NCI-H1105 (cell line): Measurements from ENCODE around the gene CCDC33.

Source experiments
- DNase-seq: peaks from one replicate; lab custom pipeline; 2025; lab: John Stamatoyannopoulos, UW

CCDC33 gene

GRCh38 chr15:74259292-74259648, 23.1 kb downstream of the CCDC33 start:
- no peak for DNase-seq

GRCh38 chr15:74259821-74260607, 23.9 kb downstream of the CCDC33 start:
- DNase-seq = no peak

- DNase-seq = no peak
These were observed 24.9 kb downstream of the CCDC33 start for GRCh38 chr15:74261041-74261440.

DNA sequence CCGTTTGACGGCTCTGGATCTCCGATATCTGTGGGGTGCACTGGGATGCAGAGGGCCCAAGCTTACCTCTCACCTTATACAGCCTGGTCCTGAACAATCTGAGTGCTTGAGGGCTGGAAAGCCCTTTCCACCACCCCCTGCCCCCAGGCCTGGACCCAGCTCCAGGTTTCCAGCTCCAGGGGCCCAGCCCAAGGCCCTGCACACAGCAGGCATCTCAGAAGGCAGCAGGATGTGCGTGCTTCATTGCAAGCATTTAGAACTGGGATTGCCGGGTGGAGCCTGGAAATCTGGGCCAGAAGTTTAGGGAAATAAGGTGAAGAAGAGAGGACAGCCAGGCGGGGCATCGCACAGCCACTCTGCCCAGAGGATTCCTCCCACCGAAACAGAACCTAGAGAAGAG, 25.6 kb downstream of the CCDC33 start:
- no peak for DNase-seq

DNA sequence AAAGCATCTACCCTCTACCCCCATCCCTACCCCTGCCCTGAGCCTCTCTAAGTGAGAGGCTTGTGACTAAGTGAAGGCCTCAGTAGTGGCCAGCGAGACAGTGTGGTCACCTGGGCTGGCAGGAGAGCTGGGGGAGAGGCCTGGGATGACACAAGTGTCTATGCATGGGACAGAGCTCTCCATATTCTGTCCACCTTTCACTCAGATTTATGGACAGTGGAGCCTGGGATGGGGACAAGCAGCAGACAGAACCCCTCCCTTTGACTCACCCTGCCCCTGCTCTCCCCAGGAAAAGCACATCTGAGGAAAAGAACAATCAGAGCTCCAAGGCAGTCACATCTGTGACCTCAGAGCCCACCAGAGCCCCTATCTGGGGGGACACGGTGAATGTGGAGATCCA, 26.0 kb downstream of the CCDC33 start:
- DNase-seq = no peak

GRCh38 chr15:74262625-74263024, 26.5 kb downstream of the CCDC33 start:
- no peak for DNase-seq

GRCh38 chr15:74263466-74263865, 27.3 kb downstream of the CCDC33 start:
- no peak for DNase-seq

DNA sequence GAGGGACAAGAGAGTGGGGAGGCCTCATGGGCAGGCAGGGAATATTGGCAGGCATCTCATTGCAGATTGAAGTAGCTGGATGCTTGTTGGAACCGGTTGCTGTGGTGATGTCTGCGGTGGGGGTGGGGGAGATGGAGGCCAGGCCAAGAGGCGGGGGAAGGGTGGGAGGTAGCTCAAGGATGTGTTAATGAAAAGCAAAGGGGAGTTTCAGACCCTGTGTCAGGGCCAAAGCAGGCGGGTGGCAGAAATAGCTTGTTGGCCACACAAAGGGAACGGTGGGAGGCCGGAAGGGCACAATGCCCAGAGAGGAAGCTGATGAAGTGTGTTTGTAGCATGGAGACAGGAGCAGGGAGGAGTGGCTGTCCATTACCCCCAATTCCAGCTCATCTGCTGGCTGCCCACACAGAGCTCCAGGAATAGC, 28.0 kb downstream of the CCDC33 start:
- no peak for DNase-seq

GRCh38 chr15:74265046-74265639, 29.0 kb downstream of the CCDC33 start:
- no peak for DNase-seq

DNA sequence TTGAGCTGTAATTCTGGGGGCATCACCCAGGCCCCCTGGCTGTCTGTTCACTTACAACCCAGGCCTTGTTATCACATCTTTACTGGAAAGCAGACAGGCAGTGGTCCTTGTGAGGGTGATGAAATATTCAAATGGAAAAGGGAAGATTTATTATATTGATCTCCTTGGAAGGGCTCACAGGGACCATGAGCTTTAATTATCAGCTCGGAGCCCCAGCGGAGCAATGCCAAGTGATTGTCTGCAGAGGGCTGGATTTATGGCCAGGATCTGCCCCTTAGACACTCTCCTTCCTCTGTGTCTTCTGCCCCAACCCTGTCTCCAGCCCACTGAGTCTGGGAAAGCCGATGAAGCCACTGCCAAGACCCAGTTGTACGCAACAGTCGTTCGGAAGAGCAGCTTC, 31.9 kb downstream of the CCDC33 start:
- DNase-seq = no peak

DNA sequence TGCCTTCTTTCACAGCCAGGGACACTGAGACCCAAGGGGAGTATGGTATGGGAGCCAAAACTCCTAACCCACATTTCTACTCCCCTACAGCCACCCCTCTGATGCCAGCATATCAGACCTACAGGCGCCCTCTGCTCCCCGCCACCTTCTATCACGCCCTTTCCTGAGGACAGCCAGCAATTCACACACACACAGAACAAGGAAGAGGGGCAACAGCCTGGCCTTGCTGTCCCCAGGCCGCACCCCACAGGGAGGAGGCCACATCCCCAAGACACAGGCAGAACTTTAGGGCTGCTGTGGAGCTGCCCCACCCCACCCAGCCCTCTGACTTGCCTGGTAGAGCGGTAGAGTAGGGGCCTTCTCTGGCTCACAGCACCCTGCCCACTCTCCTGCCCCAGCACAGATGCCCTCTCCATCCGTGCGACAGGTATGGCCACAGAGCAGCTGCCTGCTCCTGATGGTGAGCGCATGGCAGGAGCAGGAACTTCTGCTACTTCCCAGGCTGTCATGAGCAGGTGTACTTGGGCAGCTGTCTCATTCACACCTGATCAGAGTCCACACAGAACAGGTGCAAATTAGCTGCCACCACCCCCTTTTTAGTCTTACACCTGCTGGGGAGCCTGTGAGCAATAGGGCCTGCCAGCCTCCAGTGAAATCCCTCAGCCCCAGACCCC, 33.4 kb downstream of the CCDC33 start:
- DNase-seq = peak; percentile 17

GRCh38 chr15:74270155-74270554, 34.0 kb downstream of the CCDC33 start:
- no peak for DNase-seq

DNA sequence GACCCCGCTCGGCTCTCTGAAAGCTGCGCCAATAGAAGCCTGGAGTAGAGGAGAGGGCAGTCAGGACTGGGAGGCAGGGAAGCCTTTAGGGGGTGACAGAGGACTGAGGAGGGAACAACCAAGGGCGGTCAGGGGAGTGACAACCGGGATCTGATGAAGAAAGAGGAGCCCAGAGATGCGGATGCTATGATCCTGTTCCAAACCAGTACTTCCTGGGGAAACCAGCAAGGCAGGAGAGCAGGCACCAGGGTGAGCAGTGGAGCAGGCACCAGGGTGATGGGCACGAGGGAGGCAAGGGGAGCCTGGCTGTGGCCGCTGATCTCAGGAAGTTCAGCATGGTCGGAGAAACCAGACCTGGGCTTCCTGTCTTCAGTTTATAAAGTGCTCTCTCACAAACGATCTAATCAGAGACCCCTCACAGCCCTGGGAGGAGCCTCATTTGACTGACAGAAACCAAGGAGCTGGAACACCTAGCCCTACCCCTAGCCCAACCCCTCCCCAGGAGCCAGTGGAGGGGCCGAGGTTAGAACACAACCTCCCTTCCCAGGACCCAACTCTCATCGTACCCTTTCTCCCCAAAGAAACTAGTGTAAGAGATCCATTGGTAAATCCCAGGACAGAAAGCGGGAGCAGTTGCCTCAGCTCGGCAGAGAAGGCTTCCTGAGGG, 34.9 kb downstream of the CCDC33 start:
- DNase-seq = no peak

- no peak for DNase-seq
These were observed 36.7 kb downstream of the CCDC33 start for GRCh38 chr15:74272812-74273211.

GRCh38 chr15:74274470-74275038, 38.4 kb downstream of the CCDC33 start:
- no peak for DNase-seq

GRCh38 chr15:74275957-74276356, 39.8 kb downstream of the CCDC33 start:
- DNase-seq = no peak

GRCh38 chr15:74276560-74276959, 40.4 kb downstream of the CCDC33 start:
- no peak for DNase-seq

DNA sequence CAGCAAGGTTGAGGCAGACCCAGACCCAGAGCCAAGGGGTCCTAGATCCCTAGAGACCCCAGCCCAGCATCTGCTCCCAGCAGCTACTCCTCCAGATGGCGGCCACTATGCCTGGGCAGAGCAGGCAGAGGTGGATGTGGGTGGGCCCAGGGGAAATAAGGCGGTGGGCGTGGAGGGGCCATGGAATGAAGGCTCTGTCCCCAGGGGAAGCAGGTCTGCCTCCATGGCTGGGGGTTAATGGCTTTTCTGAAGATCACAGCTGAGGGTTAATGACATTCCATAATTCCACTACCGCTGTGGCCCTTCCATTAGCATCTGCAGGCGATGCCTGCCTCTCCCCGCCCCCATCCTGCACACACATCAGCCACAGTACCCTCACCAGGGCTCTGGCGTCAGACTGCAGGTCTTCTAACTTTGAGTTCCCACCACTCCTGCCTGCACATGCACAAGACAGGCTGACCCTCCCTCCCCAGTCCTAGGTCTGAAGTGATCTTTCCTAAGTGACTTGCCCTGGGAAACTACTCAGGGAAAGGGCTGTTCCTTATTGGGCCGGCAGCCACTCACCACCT, 41.2 kb downstream of the CCDC33 start:
- DNase-seq = no peak

DNA sequence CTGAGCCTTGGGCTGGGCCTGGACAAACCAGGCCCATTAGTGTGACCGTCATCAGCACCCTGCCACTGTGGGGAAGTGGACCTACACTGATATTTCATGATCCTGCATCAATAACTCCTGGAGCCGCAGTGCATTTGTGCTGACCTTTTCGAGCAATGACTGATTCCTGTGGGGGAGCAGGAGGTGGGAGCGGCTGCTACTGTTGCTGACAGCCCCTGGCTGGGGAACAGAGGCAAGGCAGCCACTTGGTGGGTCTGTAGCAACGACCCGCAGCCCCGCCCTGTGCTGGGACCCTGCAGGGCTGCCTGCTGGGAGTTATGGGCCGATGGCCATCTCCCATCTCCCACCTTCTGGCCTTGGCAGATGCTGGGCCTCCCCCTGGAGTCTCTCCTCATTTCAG, 42.1 kb downstream of the CCDC33 start:
- no peak for DNase-seq

DNA sequence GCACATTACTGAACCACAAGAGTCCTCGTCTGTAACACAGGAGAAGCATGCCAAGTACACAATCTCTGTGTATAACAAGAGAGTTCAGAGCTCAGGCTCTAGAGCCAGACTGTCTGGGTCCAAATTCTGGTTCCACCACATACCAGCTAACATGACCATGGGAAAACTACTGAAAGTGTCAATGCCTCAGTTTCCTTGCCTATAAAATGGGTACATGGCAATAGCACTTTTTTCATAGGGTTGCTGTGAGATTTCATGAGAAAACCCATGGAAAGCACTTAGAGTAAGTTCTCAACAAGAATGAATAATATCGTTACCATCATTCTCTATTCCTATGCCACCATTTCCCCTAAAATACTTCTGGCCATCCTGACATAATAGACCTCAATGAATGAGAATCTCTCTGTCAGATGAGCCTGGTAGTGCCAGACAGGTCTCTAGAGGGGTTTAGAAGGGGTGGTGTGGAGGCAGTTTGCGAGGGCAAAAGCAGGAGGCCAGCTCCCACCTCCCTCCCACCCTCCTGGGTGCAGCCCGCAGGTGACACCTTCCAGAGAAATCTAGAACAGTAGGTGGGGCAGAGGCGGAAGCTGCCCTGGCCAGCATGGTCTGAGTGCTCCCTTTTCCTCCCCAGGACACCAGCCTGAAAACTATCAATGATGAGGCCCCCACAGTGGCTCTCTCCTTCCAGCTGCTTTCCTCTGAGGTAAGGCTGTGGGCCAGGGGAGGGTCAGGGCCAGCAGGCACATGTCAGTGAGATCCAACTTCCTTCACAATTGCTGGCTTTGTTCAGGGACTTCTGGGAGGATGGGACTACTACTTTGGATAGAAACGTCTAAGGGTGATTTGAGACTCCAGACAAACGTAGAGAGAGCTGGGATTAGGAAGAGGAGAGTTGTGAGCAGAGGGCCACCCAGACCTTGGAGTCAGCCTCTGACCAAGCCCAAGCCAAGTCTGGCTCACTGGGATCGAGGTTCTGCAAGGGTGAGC, 45.3 kb downstream of the CCDC33 start:
- DNase-seq = no peak

DNA sequence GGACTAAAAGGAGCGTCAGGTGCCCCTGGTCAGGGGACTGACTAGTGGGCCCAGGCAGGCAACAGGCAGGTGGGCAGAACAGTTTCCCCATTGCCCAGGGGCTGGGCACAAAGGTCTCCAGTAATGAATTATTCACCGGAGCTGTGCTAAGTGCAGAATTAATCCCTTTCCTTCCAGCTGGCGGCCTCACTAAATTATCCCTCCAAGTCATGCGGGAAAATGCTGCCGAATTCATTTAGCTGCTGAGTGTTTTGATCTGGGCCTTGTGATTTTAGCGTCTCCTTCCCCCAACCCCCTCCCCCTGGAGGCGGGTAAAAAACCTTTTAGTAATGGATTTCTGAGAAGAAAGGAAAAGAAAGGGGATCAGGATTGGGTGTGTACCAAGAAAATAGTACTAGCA, 47.2 kb downstream of the CCDC33 start:
- no peak for DNase-seq
